ENCODE results near the gene MNDA. TPM values are rescaled to one million over a fixed set of nuclear protein-coding genes. Genes with fewer than 3 reads are reported as not detected.

The MNDA gene
- total RNA-seq, 2 donors from 2014 or later: 3.0 to 3.1 TPM

- H3K9me3 ChIP-seq: no peaks in the 10 kb centered on the region
- DNase-seq (no peak), ATAC-seq (no peak)
- 55 to 75% methylated on average over 5 of the region's 5 CpGs for WGBS, 2 donors
- no peaks in the 10 kb centered on the region for H3K27me3 ChIP-seq
- TF ChIP-seq POLR2A (IDR thresholded peaks at IDR 0.05): no peak
- TF ChIP-seq CTCF (IDR thresholded peaks at IDR 0.05): no peak
- intact Hi-C loops (cut with DNase I): no loop called here
- no peaks in the 10 kb centered on the region for H3K4me1 ChIP-seq
- no peaks in the 10 kb centered on the region for H3K36me3 ChIP-seq (replicated peaks in 1 of 2; ENCODE audit: insufficient read depth in 1 of 2, low read depth in 2 of 2)
- no peak overlapping the region for H3K4me3 ChIP-seq
- no peak overlapping the region for H3K27ac ChIP-seq
Measured at GRCh38 chr1:158809862-158810261, 21.3 kb upstream of the MNDA start.

GRCh38 chr1:158810311-158810710, 20.8 kb upstream of the MNDA start:
- no peaks in the 10 kb centered on the region for H3K27me3 ChIP-seq
- ATAC-seq (no peak), DNase-seq (no peak)
- intact Hi-C loops (cut with DNase I): no loop called here
- WGBS, 2 donors: 43 to 48% methylated on average over 4 of the region's 4 CpGs
- H3K36me3 ChIP-seq (replicated peaks in 1 of 2; ENCODE audit: insufficient read depth in 1 of 2, low read depth in 2 of 2): no peaks in the 10 kb centered on the region
- no peak overlapping the region for H3K4me3 ChIP-seq
- H3K9me3 ChIP-seq: no peaks in the 10 kb centered on the region
- H3K4me1 ChIP-seq: no peaks in the 10 kb centered on the region
- no peak overlapping the region for H3K27ac ChIP-seq
- TF ChIP-seq POLR2A (IDR thresholded peaks at IDR 0.05) (no peak), CTCF (IDR thresholded peaks at IDR 0.05) (no peak)

GRCh38 chr1:158812336-158812735, 18.8 kb upstream of the MNDA start:
- 47 to 54% methylated on average over 2 of the region's 2 CpGs for WGBS, 2 donors

GRCh38 chr1:158813164-158813563, 18.0 kb upstream of the MNDA start:
- DNase-seq (no peak), ATAC-seq (no peak)
- Histone ChIP-seq H3K36me3 (replicated peaks in 1 of 2; ENCODE audit: insufficient read depth in 1 of 2, low read depth in 2 of 2) (no peaks in the 10 kb centered on the region), H3K27ac (no peak overlapping the region), H3K4me3 (no peak overlapping the region), H3K9me3 (no peaks in the 10 kb centered on the region), H3K27me3 (no peaks in the 10 kb centered on the region), H3K4me1 (no peaks in the 10 kb centered on the region)
- intact Hi-C loops (cut with DNase I): no loop called here
- TF ChIP-seq POLR2A (IDR thresholded peaks at IDR 0.05) (no peak), CTCF (IDR thresholded peaks at IDR 0.05) (no peak)
- 43 to 45% methylated on average over 3 of the region's 3 CpGs for WGBS, 2 donors

More at GRCh38 chr1:158812336-158812735, 18.8 kb upstream of the MNDA start:
- no peak for TF ChIP-seq POLR2A (IDR thresholded peaks at IDR 0.05)
- no peak for TF ChIP-seq CTCF (IDR thresholded peaks at IDR 0.05)
- Histone ChIP-seq H3K4me3 (no peak overlapping the region), H3K9me3 (no peaks in the 10 kb centered on the region), H3K36me3 (replicated peaks in 1 of 2; ENCODE audit: insufficient read depth in 1 of 2, low read depth in 2 of 2) (no peaks in the 10 kb centered on the region), H3K27ac (no peak overlapping the region), H3K4me1 (no peaks in the 10 kb centered on the region), H3K27me3 (no peaks in the 10 kb centered on the region)
- DNase-seq (no peak), ATAC-seq (no peak)
- intact Hi-C loops (cut with DNase I): no loop called here

- no peaks in the 10 kb centered on the region for H3K9me3 ChIP-seq
- H3K4me1 ChIP-seq: no peaks in the 10 kb centered on the region
- WGBS, 2 donors: 0 to 47% methylated on average over 1 of the region's 1 CpG
- DNase-seq (no peak), ATAC-seq (no peak)
- H3K27me3 ChIP-seq: no peaks in the 10 kb centered on the region
- intact Hi-C loops (cut with DNase I): no loop called here
- no peaks in the 10 kb centered on the region for H3K36me3 ChIP-seq (replicated peaks in 1 of 2; ENCODE audit: insufficient read depth in 1 of 2, low read depth in 2 of 2)
- TF ChIP-seq POLR2A (IDR thresholded peaks at IDR 0.05): no peak
- TF ChIP-seq CTCF (IDR thresholded peaks at IDR 0.05): no peak
- H3K4me3 ChIP-seq: no peak overlapping the region
- no peak overlapping the region for H3K27ac ChIP-seq
Measured at GRCh38 chr1:158814970-158815369, 16.2 kb upstream of the MNDA start.
